ENCODE measurements around the gene MREG. TPM values are rescaled to one million over a fixed set of nuclear protein-coding genes. Genes with fewer than 3 reads are reported as not detected.

Gene MREG
- total and polyA plus RNA-seq, 4 donors: 0.87 to 3.1 (median 2.7) TPM

- H3K4me1 ChIP-seq (ENCODE audit: control insufficient read depth in 4 of 4, insufficient read depth in 4 of 4, low read length in 3 of 4): no peaks in the 10 kb centered on the region
Measured at GRCh38 chr2:215937190-215937589, 76.2 kb downstream of the MREG start.

GRCh38 chr2:215933151-215933550, 80.2 kb downstream of the MREG start:
- Histone ChIP-seq H3K27me3 (ENCODE audit: control insufficient read depth in 4 of 4, insufficient read depth in 4 of 4, low read length in 3 of 4) (no peaks in the 10 kb centered on the region), H3K9me3 (ENCODE audit: control insufficient read depth in 4 of 4, low read length in 3 of 4) (no peaks in the 10 kb centered on the region), H3K4me1 (ENCODE audit: control insufficient read depth in 4 of 4, insufficient read depth in 4 of 4, low read length in 3 of 4) (peaks cover 0 to 5% (median 2%) of the 10 kb centered on the region in 4 donors), H3K27ac (ENCODE audit: low read depth in 1 of 2, low read length in 2 of 2) (no peak overlapping the region), H3K4me3 (ENCODE audit: low read depth in 1 of 3, low read length in 3 of 3) (no peak overlapping the region), H3K9ac (ENCODE audit: low read depth in 1 of 2, low read length in 2 of 2) (no peak overlapping the region), H3K36me3 (ENCODE audit: control insufficient read depth in 4 of 4, insufficient read depth in 3 of 4, low read depth in 1 of 4, low read length in 3 of 4) (no peaks in the 10 kb centered on the region)
- DNase-seq (ENCODE audit: low spot score): no peak
- WGBS: 83% methylated on average over 3 of the region's 3 CpGs
- TF ChIP-seq YY1 (IDR thresholded peaks at IDR 0.05): no peak
- TF ChIP-seq MAX (IDR thresholded peaks at IDR 0.05): no peak
- no peak for TF ChIP-seq RXRA (IDR thresholded peaks at IDR 0.05)
- no peak for TF ChIP-seq FOXA1 (IDR thresholded peaks at IDR 0.05)
- TF ChIP-seq ATF3 (IDR thresholded peaks at IDR 0.05): no peak
- no peak for TF ChIP-seq NR2F2 (IDR thresholded peaks at IDR 0.05)
- no peak for TF ChIP-seq ZBTB33 (IDR thresholded peaks at IDR 0.05)
- TF ChIP-seq RAD21 (IDR thresholded peaks at IDR 0.05): no peak
- no peak for TF ChIP-seq FOXA2 (IDR thresholded peaks at IDR 0.05)
- TF ChIP-seq REST (IDR thresholded peaks at IDR 0.05): no peak
- TF ChIP-seq HNF4G (IDR thresholded peaks at IDR 0.05): no peak

More at GRCh38 chr2:215937190-215937589, 76.2 kb downstream of the MREG start:
- Histone ChIP-seq H3K9ac (ENCODE audit: low read depth in 1 of 2, low read length in 2 of 2) (no peak overlapping the region), H3K36me3 (ENCODE audit: control insufficient read depth in 4 of 4, insufficient read depth in 3 of 4, low read depth in 1 of 4, low read length in 3 of 4) (peaks cover 0 to 17% (median 11%) of the 10 kb centered on the region in 4 donors), H3K27ac (ENCODE audit: low read depth in 1 of 2, low read length in 2 of 2) (no peak overlapping the region), H3K9me3 (ENCODE audit: control insufficient read depth in 4 of 4, low read length in 3 of 4) (no peaks in the 10 kb centered on the region), H3K27me3 (ENCODE audit: control insufficient read depth in 4 of 4, insufficient read depth in 4 of 4, low read length in 3 of 4) (no peaks in the 10 kb centered on the region), H3K4me3 (ENCODE audit: low read depth in 1 of 3, low read length in 3 of 3) (no peak overlapping the region)
- TF ChIP-seq SP1 (IDR thresholded peaks at IDR 0.05) (no peak), NR2F2 (IDR thresholded peaks at IDR 0.05) (no peak), RAD21 (IDR thresholded peaks at IDR 0.05) (no peak), CTCF (IDR thresholded peaks at IDR 0.05; ENCODE audit: low read depth, low read length, missing input control) (no peak), REST (IDR thresholded peaks at IDR 0.05) (no peak), GABPA (IDR thresholded peaks at IDR 0.05 in 1 of 2, conservative IDR thresholded peaks at IDR 0.05 in 1 of 2) (no peak), JUND (IDR thresholded peaks at IDR 0.05) (no peak), RXRA (IDR thresholded peaks at IDR 0.05) (no peak), EGR1 (IDR thresholded peaks at IDR 0.05; ENCODE audit: low read depth in 2 of 2) (no peak)
- no peak for DNase-seq (ENCODE audit: low spot score)
- WGBS: 94% methylated on average over 3 of the region's 3 CpGs

All from liver (tissue), 9 donors.